GM12891 (cell line): Measurements from ENCODE around the gene SRCAP.

Experiments used
- POLR2A ChIP-seq: IDR thresholded peaks from 2 replicates; pipeline ENCODE4 v1.6.1; 2011; ENCODE audit warnings: low read depth, low read length, control low read depth
- POLR2AphosphoS5 ChIP-seq: IDR thresholded peaks from 2 replicates; pipeline ENCODE4 v1.6.1; 2011; ENCODE audit warnings: low read depth, low read length, control low read depth

DNA sequence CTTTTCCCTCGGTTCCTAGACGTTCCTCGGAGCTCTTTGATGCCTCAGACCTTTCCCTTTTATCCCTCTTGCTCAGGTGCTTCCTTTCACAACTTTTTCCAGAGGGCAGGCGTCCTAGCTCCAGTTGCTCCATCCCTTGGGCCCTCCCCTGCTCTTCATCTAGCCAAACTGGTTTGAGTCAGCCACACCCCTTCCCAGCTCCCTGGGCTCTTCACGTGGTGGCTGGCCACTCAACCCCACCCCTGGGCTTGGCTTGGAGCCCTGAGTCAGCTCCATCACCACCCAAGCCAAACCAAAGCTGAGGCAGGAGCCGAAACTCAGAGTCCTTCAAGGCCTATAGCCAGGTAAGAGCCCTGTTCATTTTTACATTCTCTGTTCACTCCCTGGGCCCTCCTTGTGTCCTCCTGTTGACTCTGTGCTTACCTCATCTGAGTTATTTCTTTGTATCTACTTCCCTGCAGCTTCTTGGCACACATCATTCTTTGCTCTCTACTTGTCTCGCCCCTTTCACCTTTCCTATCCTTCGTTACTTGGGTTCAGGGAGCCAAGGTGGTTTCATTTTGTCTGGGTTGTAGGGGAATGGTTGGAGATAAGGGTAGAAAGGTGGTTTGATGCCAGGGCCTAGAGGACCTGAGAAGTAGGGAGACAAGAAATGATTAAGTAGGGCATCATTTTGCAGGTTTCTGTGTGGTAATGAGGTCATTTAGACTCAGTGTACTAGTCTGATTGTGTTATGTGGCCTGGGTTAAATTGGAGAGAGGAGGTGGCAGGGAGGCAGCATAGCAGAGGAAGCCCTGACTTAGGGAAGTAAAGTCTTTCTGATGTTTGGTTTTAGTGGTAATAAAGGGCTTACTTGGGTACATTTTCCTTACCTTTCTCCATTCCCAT, 41.6 kb downstream of the SRCAP start:
- TF ChIP-seq POLR2A (no peak), POLR2AphosphoS5 (no peak)
